WTC11 (cell line): ENCODE results near the gene DGKH. TPM values are rescaled to one million over a fixed set of nuclear protein-coding genes. Genes with fewer than 3 reads are reported as not detected.
A peak's percentile ranks its signal among the peaks of the same experiment; 100 is the strongest.

ENCODE experiments used
- ATAC-seq: fragments of 200-7000 bp; cut with Tn5 transposase; 2 replicates; pipeline ENCODE4 v1.10.0; 2021; ENCODE audit warnings: mild to moderate bottlenecking, moderate library complexity
- CTCF ChIA-PET: fragments of 300-600 bp; sonication (Branson Sonifier 250); formaldehyde crosslinking; loops from one replicate; lab custom pipeline; 2021; ENCODE audit warnings: antibody characterized with exemption; lab: Charles Lee
- POLR2A ChIA-PET: fragments of 350-600 bp; sonication (Branson Sonifier 250); formaldehyde crosslinking; loops from one replicate; lab custom pipeline; 2021; ENCODE audit warnings: antibody characterized with exemption; lab: Charles Lee
- DNase-seq: peaks from one replicate; pipeline ENCODE4 v3.0.0; 2021; ENCODE audit warnings: low spot score
- H3K27ac Mint-ChIP-seq: 2 replicates; pipeline ENCODE4 v1.8.0; 2021; ENCODE audit warnings: mixed read lengths
- H3K27me3 Mint-ChIP-seq: 2 replicates; pipeline ENCODE4 v1.8.0; 2021; ENCODE audit warnings: low read depth, mild to moderate bottlenecking, moderate library complexity, mixed read lengths
- H3K36me3 Mint-ChIP-seq: 2 replicates; pipeline ENCODE4 v1.8.0; 2021; ENCODE audit warnings: mixed read lengths
- H3K4me1 Mint-ChIP-seq: 2 replicates; pipeline ENCODE4 v1.8.0; 2022; ENCODE audit warnings: mixed read lengths
- H3K4me3 Mint-ChIP-seq: 2 replicates; pipeline ENCODE4 v1.8.0; 2021; ENCODE audit warnings: mild to moderate bottlenecking, moderate library complexity, mixed read lengths
- H3K9me3 Mint-ChIP-seq: 2 replicates; pipeline ENCODE4 v1.8.0; 2021; ENCODE audit warnings: mixed read lengths
- CREM ChIP-seq: sonication (generic); formaldehyde crosslinking; IDR thresholded peaks from 2 replicates; pipeline ENCODE4 v1.8.1; 2022; ENCODE audit warnings: mild to moderate bottlenecking, missing genetic modification reagents, moderate library complexity
- EMX1 ChIP-seq: fragments of 250-450 bp; sonication (Bioruptor Pico); IDR thresholded peaks from 2 replicates; pipeline ENCODE4 v1.8.0; 2021; ENCODE audit warnings: mild to moderate bottlenecking
- FOXK1 ChIP-seq: sonication (generic); formaldehyde crosslinking; IDR thresholded peaks from 2 replicates; pipeline ENCODE4 v1.8.0; 2022; ENCODE audit warnings: mild to moderate bottlenecking, moderate library complexity, missing genetic modification reagents
- FOXP1 ChIP-seq: sonication (generic); formaldehyde crosslinking; IDR thresholded peaks from 2 replicates; pipeline ENCODE4 v1.8.0; 2022; ENCODE audit warnings: missing genetic modification reagents, mild to moderate bottlenecking, moderate library complexity, borderline replicate concordance
- KAT7 ChIP-seq: sonication (generic); formaldehyde crosslinking; IDR thresholded peaks from 2 replicates; pipeline ENCODE4 v1.8.1; 2023; ENCODE audit warnings: missing genetic modification reagents, mild to moderate bottlenecking, borderline replicate concordance
- MAX ChIP-seq: sonication (generic); formaldehyde crosslinking; IDR thresholded peaks from 2 replicates; pipeline ENCODE4 v1.8.0; 2022; ENCODE audit warnings: mild to moderate bottlenecking, missing genetic modification reagents
- MYBL2 ChIP-seq: sonication (generic); formaldehyde crosslinking; IDR thresholded peaks from 2 replicates; pipeline ENCODE4 v1.8.1; 2023; ENCODE audit warnings: mild to moderate bottlenecking, moderate library complexity, missing genetic modification reagents
- NR1H2 ChIP-seq: sonication (generic); formaldehyde crosslinking; IDR thresholded peaks from 2 replicates; pipeline ENCODE4 v1.9.0; 2021; ENCODE audit warnings: mild to moderate bottlenecking, moderate library complexity, missing genetic modification reagents
- PREB ChIP-seq: sonication (generic); formaldehyde crosslinking; IDR thresholded peaks from 2 replicates; pipeline ENCODE4 v1.8.1; 2022; ENCODE audit warnings: mild to moderate bottlenecking, missing genetic modification reagents, moderate library complexity, borderline replicate concordance
- RELA ChIP-seq: sonication (generic); formaldehyde crosslinking; IDR thresholded peaks from 2 replicates; pipeline ENCODE4 v1.8.1; 2022; ENCODE audit warnings: missing genetic modification reagents, mild to moderate bottlenecking, borderline replicate concordance
- SP1 ChIP-seq: sonication (generic); formaldehyde crosslinking; conservative IDR thresholded peaks from 2 replicates; pipeline ENCODE4 v1.8.1; 2022; ENCODE audit warnings: missing genetic modification reagents
- ZNF219 ChIP-seq: sonication (generic); formaldehyde crosslinking; IDR thresholded peaks from 2 replicates; pipeline ENCODE4 v1.8.0; 2023; ENCODE audit warnings: missing genetic modification reagents, mild to moderate bottlenecking, borderline replicate concordance
- ZNF423 ChIP-seq: fragments of 250-450 bp; sonication (Bioruptor Pico); IDR thresholded peaks from 2 replicates; pipeline ENCODE4 v2.1.2; 2022; ENCODE audit warnings: mild to moderate bottlenecking, moderate library complexity
- ZNF671 ChIP-seq: fragments of 250-450 bp; sonication (Bioruptor Pico); IDR thresholded peaks from 2 replicates; pipeline ENCODE4 v1.8.0; 2021; ENCODE audit warnings: mild to moderate bottlenecking
- total RNA-seq: library from RNA; stranded (reverse); gene quantifications from 3 replicates; pipeline ENCODE4 v1.2.3, GENCODE V29; 2021
- TF ChIP-seq, protein P1 (sequence below): sonication (generic); formaldehyde crosslinking; IDR thresholded peaks from 2 replicates; pipeline ENCODE4 v1.8.1; 2023; ENCODE audit warnings: mild to moderate bottlenecking, moderate library complexity, missing genetic modification reagents
- TF ChIP-seq, protein P2 (sequence below): sonication (generic); formaldehyde crosslinking; IDR thresholded peaks from 2 replicates; pipeline ENCODE4 v1.8.1; 2022; ENCODE audit warnings: mild to moderate bottlenecking, moderate library complexity, missing genetic modification reagents
- TF ChIP-seq, protein P3 (sequence below): sonication (generic); formaldehyde crosslinking; IDR thresholded peaks from 2 replicates; pipeline ENCODE4 v1.8.0; 2022; ENCODE audit warnings: mild to moderate bottlenecking, missing genetic modification reagents

DGKH gene
- total RNA-seq, 1 experiment from 2014 or later = 7.6 TPM

DNA sequence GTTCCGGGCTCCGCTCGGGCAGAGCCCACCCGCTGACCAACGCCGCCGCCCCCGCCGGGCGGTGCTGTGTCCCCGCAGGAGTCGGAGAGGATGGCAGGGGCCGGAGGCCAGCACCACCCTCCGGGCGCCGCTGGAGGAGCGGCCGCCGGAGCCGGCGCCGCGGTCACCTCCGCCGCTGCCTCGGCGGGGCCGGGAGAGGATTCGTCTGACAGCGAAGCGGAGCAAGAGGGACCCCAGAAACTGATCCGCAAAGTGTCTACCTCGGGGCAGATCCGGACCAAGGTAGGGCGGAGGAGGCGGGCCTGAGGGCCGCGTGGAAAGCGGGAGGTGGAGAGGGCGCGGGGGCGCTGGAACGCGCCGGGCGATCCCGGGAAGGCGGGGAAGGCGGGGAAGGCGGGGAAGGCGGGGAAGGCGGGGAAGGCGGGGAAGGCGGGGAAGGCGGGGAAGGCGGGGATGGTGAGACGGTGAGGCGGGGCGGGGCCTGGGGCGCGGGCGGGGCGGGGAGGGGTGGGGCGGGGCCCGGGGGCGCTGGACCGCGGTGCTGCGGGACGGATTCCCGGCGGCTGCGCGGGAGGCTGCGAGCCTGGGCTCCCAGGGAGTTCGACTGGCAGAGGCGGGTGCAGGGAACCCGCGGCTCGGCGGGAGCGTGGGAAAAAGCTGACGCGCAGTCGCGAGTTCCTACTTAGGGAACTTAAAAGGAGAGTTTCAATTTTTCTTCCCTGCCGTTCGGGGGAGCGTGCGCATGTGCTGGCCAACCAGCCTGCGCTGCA lies 421 bp downstream of the DGKH start:
- CTCF ChIA-PET = interaction anchor here (1.4 kb wide), 1 partner anchor 23 kb away, joined by 5 read pairs; no protein-coding TSS in a partner anchor
- TF ChIP-seq, protein P1, sequence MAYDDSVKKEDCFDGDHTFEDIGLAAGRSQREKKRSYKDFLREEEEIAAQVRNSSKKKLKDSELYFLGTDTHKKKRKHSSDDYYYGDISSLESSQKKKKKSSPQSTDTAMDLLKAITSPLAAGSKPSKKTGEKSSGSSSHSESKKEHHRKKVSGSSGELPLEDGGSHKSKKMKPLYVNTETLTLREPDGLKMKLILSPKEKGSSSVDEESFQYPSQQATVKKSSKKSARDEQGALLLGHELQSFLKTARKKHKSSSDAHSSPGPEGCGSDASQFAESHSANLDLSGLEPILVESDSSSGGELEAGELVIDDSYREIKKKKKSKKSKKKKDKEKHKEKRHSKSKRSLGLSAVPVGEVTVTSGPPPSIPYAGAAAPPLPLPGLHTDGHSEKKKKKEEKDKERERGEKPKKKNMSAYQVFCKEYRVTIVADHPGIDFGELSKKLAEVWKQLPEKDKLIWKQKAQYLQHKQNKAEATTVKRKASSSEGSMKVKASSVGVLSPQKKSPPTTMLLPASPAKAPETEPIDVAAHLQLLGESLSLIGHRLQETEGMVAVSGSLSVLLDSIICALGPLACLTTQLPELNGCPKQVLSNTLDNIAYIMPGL (CRISPR knock-in tag) = peak; percentile 24; the same call in 1 of the 2 replicates
- TF ChIP-seq PREB (CRISPR knock-in tag) = no peak
- TF ChIP-seq, protein P2, sequence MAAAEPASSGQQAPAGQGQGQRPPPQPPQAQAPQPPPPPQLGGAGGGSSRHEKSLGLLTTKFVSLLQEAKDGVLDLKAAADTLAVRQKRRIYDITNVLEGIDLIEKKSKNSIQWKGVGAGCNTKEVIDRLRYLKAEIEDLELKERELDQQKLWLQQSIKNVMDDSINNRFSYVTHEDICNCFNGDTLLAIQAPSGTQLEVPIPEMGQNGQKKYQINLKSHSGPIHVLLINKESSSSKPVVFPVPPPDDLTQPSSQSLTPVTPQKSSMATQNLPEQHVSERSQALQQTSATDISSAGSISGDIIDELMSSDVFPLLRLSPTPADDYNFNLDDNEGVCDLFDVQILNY (CRISPR knock-in tag) = peak; percentile 35; the same call in 1 of the 2 replicates
- no peak for TF ChIP-seq MAX (CRISPR knock-in tag)
- TF ChIP-seq RELA (CRISPR knock-in tag) = 0 out of 2 replicates have a peak, but pooled peaks have one; percentile 12
- TF ChIP-seq MYBL2 (CRISPR knock-in tag) = 0 out of 2 replicates have a peak, but pooled peaks have one; percentile 49
- TF ChIP-seq, protein P3, sequence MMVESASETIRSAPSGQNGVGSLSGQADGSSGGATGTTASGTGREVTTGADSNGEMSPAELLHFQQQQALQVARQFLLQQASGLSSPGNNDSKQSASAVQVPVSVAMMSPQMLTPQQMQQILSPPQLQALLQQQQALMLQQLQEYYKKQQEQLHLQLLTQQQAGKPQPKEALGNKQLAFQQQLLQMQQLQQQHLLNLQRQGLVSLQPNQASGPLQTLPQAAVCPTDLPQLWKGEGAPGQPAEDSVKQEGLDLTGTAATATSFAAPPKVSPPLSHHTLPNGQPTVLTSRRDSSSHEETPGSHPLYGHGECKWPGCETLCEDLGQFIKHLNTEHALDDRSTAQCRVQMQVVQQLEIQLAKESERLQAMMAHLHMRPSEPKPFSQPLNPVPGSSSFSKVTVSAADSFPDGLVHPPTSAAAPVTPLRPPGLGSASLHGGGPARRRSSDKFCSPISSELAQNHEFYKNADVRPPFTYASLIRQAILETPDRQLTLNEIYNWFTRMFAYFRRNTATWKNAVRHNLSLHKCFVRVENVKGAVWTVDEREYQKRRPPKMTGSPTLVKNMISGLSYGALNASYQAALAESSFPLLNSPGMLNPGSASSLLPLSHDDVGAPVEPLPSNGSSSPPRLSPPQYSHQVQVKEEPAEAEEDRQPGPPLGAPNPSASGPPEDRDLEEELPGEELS (CRISPR knock-in tag) = peak; percentile 11
- TF ChIP-seq EMX1 (CRISPR knock-in tag) = no peak
- no peak for TF ChIP-seq NR1H2 (CRISPR knock-in tag)
- 0 out of 2 replicates have a peak, but pooled peaks have one; percentile 13 for TF ChIP-seq KAT7 (CRISPR knock-in tag)
- TF ChIP-seq FOXP1 (CRISPR knock-in tag) = 0 out of 2 replicates have a peak, but pooled peaks have one; percentile 43
- 0 out of 2 replicates have a peak, but pooled peaks have one; percentile 28 for TF ChIP-seq SP1 (CRISPR knock-in tag)
- 0 out of 2 replicates have a peak, but pooled peaks have one; percentile 5 for TF ChIP-seq ZNF423 (CRISPR knock-in tag)
- Mint-ChIP-seq H3K27ac (no peak overlapping the region), H3K36me3 (no peaks in the 10 kb centered on the region), H3K9me3 (no peaks in the 10 kb centered on the region), H3K4me3 (peak overlapping the region; percentile 83), H3K27me3 (peaks cover 45% of the 10 kb centered on the region), H3K4me1 (peaks cover 15% of the 10 kb centered on the region)
- DNase-seq (peak; percentile 77), ATAC-seq (peak; percentile 45)
- POLR2A ChIA-PET = interaction anchor here (0.9 kb wide), 1 partner anchor 223 kb away, joined by 4 read pairs; the partner anchor contains the start of gene AKAP11

DNA sequence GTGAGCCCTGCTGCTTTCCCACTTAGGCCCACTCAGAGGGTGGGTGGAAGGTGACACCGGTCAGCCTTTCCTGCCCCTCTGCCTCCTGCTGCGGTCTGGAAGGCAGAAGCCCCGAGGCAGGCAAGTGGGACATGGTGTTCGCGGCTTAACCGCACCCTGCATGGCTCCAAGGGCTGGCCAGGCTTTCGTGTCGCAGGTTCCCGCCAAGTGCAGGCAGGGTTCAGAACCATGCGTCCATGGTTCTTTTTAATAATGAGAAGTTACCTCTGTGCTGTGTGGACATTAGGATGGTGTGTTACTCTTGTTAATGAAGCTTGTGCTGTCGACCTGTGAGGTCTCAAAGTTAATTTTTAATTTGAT lies 986 bp downstream of the DGKH start:
- peaks cover 39% of the 10 kb centered on the region for H3K27me3 Mint-ChIP-seq
- TF ChIP-seq, protein P2 (CRISPR knock-in tag) = 0 out of 2 replicates have a peak, but pooled peaks have one; percentile 25
- TF ChIP-seq ZNF219 (no peak), ZNF671 (CRISPR knock-in tag) (no peak), FOXK1 (CRISPR knock-in tag) (0 out of 2 replicates have a peak, but pooled peaks have one; percentile 47), SP1 (CRISPR knock-in tag) (0 out of 2 replicates have a peak, but pooled peaks have one; percentile 19), MAX (CRISPR knock-in tag) (0 out of 2 replicates have a peak, but pooled peaks have one; percentile 58), CREM (CRISPR knock-in tag) (0 out of 2 replicates have a peak, but pooled peaks have one; percentile 34)
- TF ChIP-seq, protein P3 (CRISPR knock-in tag) = peak; percentile 5; the same call in 1 of the 2 replicates

More for the DNA sequence above, 986 bp downstream of the DGKH start:
- Mint-ChIP-seq H3K36me3 (no peaks in the 10 kb centered on the region), H3K9me3 (no peaks in the 10 kb centered on the region), H3K4me1 (peaks cover 15% of the 10 kb centered on the region), H3K27ac (no peak overlapping the region), H3K4me3 (peak overlapping the region; percentile 67)
- POLR2A ChIA-PET = no interaction called here
- CTCF ChIA-PET = no interaction called here
- peak; percentile 21 for ATAC-seq
- peak; percentile 22 for DNase-seq
